Stimulated activated CD8-positive, alpha-beta memory T cell treated with anti-CD3 and anti-CD28 coated beads, Interleukin-12 subunit alpha, Interleukin-12 subunit beta, amount 100 ng/mL, for 4 hours (primary cell): ENCODE data around the gene PTPN6.
A peak's percentile ranks its signal among the peaks of the same experiment; 100 is the strongest.

Experiments
- DNase-seq: peaks from one replicate; pipeline ENCODE4 v3.0.0-alpha.2; 2020; ENCODE audit warnings: low read depth

Gene PTPN6

GRCh38 chr12:6956021-6956727, 5.0 kb downstream of the PTPN6 start:
- no peak for DNase-seq

- DNase-seq, result no peak
These were observed 6.1 kb downstream of the PTPN6 start for GRCh38 chr12:6957151-6957701.

- DNase-seq, result no peak
These were observed 6.8 kb downstream of the PTPN6 start for GRCh38 chr12:6957741-6958608.

- no peak for DNase-seq
These were observed 7.5 kb downstream of the PTPN6 start for GRCh38 chr12:6958609-6959057.

DNA sequence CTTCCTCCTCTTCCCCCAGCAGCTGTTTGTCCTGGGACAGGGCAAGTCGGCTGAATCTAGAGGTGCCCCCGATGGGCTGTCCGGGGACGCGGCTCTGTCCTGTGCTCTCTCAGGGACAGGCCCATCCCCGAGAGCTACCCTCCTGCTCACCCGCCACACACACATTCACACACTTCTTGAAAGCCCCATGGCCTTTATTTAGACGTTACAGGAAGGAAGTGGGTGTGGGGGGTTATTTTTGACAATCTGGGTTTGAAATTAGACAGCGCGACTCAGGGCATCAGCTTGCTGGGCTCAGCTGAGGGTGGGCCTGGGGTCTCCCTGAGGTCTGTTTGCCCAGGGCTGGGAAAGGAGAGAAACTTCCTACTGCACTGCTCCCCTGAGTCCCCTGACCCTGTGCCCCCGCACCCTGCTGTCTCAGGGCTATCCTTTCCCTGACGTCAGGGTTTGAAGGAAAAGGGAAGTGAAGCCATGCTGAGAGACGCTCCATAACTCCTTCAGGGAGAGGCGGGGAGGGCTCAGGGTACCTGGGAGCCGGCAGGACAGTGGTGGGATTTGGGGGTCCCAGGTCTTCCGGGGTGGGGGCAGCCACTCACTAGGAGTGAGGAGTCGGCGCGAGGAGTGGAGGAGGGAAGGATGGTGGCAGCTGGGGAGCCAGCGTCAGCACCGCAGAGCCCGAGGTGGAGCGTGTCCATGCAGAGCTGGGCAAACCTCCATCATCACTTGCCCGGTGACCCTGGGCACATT, 8.1 kb downstream of the PTPN6 start:
- DNase-seq, result peak; percentile 62

DNA sequence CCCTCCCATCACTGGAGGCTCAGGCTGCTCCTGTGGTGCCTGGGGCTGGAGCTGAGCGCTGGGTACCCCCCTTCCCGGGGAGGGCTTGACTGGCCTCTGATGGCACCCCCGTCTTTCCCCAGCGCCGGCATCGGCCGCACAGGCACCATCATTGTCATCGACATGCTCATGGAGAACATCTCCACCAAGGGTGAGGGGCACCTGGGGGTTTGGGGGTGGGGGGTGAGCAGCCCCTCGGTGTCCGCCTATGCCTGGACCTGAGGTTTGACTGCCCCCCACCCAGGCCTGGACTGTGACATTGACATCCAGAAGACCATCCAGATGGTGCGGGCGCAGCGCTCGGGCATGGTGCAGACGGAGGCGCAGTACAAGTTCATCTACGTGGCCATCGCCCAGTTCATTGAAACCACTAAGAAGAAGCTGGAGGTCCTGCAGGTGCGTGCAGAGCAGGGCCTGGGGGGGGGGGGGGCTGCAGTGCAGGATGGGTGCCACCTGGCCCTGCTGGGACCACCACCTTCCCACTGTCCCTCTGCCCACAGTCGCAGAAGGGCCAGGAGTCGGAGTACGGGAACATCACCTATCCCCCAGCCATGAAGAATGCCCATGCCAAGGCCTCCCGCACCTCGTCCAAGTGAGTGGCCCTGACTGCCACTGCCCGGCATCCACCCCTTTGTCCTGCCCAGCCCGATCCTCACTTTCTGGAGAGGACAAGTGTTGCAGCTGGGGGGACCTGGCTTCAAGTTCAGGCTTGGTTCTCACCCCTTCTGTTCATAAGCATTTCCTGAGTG, 8.8 kb downstream of the PTPN6 start:
- no peak for DNase-seq

DNA sequence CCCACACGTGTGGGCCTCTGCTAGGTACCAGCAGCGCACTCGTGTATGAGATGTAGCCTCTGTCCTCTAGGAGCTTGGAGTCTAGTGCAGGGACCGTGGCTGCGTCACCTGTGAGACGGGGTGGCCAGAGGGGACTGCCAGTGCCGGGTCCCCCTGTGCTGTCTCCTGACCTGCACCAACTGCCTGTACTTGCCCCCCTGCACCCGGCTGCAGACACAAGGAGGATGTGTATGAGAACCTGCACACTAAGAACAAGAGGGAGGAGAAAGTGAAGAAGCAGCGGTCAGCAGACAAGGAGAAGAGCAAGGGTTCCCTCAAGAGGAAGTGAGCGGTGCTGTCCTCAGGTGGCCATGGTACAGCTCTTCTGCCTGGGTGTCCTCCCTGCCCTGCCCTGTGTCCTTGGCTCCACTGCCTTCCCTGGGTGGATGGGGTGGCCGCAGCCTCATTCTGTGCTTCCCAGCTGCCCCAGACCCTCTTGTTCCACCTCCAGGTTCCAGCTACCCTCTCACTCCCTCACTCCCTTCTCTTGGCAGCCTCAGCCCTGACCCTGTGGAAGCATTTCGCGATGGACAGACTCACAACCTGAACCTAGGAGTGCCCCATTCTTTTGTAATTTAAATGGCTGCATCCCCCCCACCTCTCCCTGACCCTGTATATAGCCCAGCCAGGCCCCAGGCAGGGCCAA, 9.6 kb downstream of the PTPN6 start:
- DNase-seq, result no peak

DNA sequence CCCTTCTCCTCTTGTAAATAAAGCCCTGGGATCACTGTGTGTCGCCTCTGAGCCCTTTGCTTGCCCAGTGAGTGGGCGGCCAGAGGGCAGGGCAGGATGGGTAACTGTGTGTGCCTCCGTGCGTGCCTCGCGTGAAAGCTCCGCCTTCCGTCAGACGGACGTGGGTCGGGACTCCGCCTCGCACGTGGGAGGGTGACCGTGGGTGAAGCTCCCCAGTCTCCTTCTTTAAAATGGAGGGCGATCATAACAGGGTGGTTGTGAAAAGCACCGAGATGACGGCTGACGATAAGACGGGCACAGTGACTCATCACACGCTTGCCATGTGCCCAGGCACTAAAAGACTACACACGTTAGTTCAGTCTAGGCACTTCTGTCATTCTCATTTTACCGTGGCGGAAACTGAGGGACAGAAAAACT, 10.1 kb downstream of the PTPN6 start:
- peak; percentile 94 for DNase-seq

- peak; percentile 46 for DNase-seq
These were observed 10.6 kb downstream of the PTPN6 start for GRCh38 chr12:6961695-6962284.

DNA sequence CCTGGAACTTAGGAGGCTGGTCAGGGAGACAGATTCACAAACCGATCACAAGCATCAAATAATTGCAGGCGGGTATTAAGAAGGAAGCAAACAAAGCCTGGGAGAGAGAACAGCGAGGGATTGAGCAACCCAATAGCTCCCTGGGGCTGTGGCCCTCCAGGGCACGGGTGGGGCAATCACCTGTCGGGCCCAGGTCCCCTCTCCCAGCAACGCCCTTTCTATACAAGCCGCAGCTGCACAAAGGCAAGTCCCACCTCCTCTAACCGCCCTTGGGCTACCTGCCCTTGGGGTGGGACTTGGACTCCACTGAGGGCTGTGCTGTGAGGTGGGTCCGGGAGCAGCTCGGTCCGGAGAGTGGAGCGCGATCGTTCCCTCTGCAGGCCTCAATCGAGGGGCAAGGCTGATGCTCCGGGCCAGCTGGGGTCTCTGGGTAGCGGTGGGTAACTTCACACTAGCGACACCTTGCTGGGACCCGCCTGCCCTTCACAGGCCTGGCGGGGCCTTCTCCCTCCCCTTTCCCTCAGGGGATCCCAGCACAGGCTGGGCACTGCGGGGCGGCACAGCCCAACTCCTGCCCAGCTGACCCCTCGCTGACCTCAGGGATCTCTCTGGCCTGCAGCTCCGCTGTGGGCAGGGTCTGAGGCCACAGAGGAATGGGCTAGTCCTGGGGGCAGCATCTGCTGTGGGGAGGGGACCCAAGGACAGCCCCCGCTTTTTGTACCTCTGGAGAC, 11.3 kb downstream of the PTPN6 start:
- DNase-seq, result no peak

DNA sequence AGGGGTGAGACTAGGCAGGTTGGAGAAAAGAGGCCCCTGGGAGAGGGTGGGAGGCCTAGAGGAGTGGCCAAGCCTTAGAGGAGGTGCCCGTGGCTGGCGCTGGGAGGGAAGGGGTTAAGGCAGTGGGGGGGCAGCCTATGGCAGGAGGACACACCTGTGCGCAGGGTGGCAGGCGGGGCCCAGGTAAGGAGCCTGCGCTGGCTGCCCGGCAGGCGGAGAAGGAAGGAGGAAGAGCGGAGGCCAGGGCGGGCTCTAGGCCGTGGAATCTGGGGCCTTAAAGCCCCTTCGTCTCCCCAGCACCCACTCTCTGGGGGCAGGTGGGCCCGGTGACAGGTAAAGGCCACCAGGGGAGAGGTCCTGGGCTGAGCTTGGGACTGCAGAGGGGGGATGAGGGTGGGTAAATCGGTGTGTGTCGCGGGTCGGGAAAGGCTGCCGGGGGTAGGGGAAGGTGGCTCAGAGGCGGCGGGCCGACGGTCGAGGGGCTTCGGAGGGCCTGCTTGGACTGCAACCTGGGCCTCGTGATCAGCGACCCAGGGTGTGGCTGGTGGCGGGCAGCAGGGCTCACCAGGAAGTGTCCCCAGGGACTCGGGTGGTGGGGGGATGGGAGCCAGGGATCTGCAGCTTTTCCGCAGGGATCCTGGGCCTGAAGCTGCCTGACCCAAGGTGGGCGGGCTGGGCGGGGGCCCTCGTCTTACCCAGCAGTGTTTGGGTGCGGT, 12.0 kb downstream of the PTPN6 start:
- DNase-seq, result no peak

DNA sequence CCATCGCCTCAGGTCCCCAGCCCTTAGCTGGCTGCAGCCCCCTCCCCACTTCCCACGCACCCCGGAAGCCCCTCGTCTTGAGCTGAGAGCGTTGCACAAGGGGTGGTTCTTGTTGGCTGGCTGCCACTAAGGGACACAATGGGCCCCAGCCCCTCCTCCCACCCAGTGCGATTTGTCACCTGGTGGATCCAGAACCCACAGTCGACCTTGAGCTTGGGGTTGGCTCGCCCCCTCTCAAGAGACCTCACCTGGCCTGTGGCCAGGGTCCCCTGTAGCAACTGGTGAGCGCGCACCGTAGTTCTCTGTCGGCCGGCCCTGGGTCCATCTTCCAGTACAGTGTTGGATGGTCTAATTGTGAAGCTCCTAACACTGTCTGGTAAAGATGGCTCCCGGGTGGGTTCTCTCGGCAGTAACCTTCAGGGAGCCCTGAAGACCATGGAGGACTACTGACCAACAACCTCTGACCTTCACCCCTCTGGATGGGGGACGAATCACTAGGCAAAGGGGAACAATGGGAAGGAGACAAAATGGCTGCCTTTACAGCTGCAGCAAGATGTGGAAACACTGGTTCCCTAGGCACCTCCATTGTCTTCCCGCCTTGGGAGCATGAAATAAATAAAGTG, 12.7 kb downstream of the PTPN6 start:
- DNase-seq, result no peak

- no peak for DNase-seq
These were observed 13.5 kb downstream of the PTPN6 start for GRCh38 chr12:6964605-6965025.

GRCh38 chr12:6965026-6965661, 14.0 kb downstream of the PTPN6 start:
- DNase-seq, result peak; percentile 73

DNA sequence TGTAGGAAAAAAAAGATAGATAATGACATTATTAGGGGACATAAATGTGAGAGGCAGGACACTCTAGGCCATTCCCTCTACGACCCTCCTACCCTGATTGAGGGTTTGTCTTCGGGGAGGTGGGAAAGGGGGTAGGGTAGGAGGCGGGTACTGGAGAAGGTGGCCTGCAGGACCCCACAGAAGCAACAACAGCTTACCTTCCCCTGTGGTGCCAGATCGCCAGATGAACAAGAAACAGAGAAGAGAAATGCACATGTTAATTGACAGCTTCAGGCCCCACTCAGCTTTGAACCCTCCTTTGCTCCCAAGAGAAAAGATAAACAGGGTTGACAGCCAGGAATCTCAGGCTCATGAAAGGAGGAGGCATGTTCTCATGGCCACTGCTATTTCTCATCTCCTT, 14.6 kb downstream of the PTPN6 start:
- DNase-seq, result no peak

GRCh38 chr12:6966351-6966750, 15.2 kb downstream of the PTPN6 start:
- no peak for DNase-seq

- no peak for DNase-seq
These were observed 16.5 kb downstream of the PTPN6 start for GRCh38 chr12:6967651-6968100.

GRCh38 chr12:6968426-6968825, 17.3 kb downstream of the PTPN6 start:
- DNase-seq, result no peak
